Uterus (tissue), 4 donors: ENCODE data around the gene GPX7. TPM values are rescaled to one million over a fixed set of nuclear protein-coding genes. Genes with fewer than 3 reads are reported as not detected.

Source experiments
- DNase-seq, 2 donors: peaks; one replicate each; pipeline ENCODE4 v3.0.0-alpha.2; 2019 to 2020
- H3K27ac ChIP-seq, 2 donors: fragments of 200-600 bp; sonication (generic); 1 replicate in 1 of 2; 2 replicates in 1 of 2; pipeline ENCODE4 v1.5.1; 2016 to 2018
- H3K27me3 ChIP-seq, 2 donors: fragments of 200-600 bp; sonication (generic); one replicate each; pipeline ENCODE4 v1.5.1; 2018 to 2019; ENCODE audit warnings: control low read depth in 1 of 2
- H3K36me3 ChIP-seq, 2 donors: fragments of 200-600 bp; sonication (generic); one replicate each; pipeline ENCODE4 v1.5.1; 2019; ENCODE audit warnings: control low read depth in 1 of 2
- H3K4me1 ChIP-seq, 2 donors: fragments of 200-600 bp; sonication (generic); one replicate each; pipeline ENCODE4 v1.5.1; 2018 to 2019; ENCODE audit warnings: control low read depth in 1 of 2
- H3K4me3 ChIP-seq, 2 donors: fragments of 200-600 bp; sonication (generic); 1 replicate in 1 of 2; 2 replicates in 1 of 2; pipeline ENCODE4 v1.5.1; 2018 to 2019; ENCODE audit warnings: mild to moderate bottlenecking in 1 of 2
- H3K9me3 ChIP-seq, 2 donors: fragments of 200-600 bp; sonication (generic); one replicate each; pipeline ENCODE4 v1.5.1; 2019; ENCODE audit warnings: control low read depth in 1 of 2
- CTCF ChIP-seq, 4 experiments: fragments of 200-600 bp in 2 of 4; fragments of 450-650 bp in 2 of 4; sonication (generic) in 2 of 4; IDR thresholded peaks; one replicate each; pipeline ENCODE4 v1.5.1; 2016 to 2019; ENCODE audit warnings: antibody characterized with exemption in 4 of 4, mild to moderate bottlenecking in 2 of 4, moderate library complexity in 1 of 4
- POLR2A ChIP-seq, 2 donors: fragments of 450-650 bp; IDR thresholded peaks; one replicate each; pipeline ENCODE4 v1.6.1; 2016; ENCODE audit warnings: antibody characterized with exemption in 2 of 2, mild to moderate bottlenecking in 1 of 2, moderate library complexity in 1 of 2
- intact Hi-C: fragments of 100-400 bp; cut with DNase I; formaldehyde crosslinking; loops from one replicate; pipeline ENCODE4 v1.15.1; 2023; ENCODE audit warnings: low total_unique reads
- total RNA-seq, 4 donors: library from RNA; depleted of rRNA in 3 of 4; stranded (reverse); fragments of >200 nt in 3 of 4; gene quantifications; one replicate each; pipeline versions ENCODE4 v1.1.0 to v1.2.4, GENCODE V29; 2014 to 2023
- donor health status: DM: yes; HTN: yes; CAD: no.

Gene GPX7
- total RNA-seq, 4 donors from 2014 or later, result 1.8 to 125 (median 9.6) TPM

- TF ChIP-seq CTCF (IDR thresholded peaks at IDR 0.05), result no peak
- no peak for TF ChIP-seq POLR2A (IDR thresholded peaks at IDR 0.05)
- no peak overlapping the region for H3K4me3 ChIP-seq
Measured at GRCh38 chr1:52627028-52627427, 24.9 kb downstream of the GPX7 start.

GRCh38 chr1:52628614-52629324 lies 26.6 kb downstream of the GPX7 start:
- no peak for DNase-seq
- Histone ChIP-seq H3K36me3 (no peaks in the 10 kb centered on the region), H3K27me3 (peaks cover 0 to 5% of the 10 kb centered on the region in 2 donors), H3K4me3 (no peak overlapping the region), H3K9me3 (no peaks in the 10 kb centered on the region), H3K4me1 (peaks cover 0 to 4% of the 10 kb centered on the region in 2 donors), H3K27ac (no peak overlapping the region)
- TF ChIP-seq POLR2A (IDR thresholded peaks at IDR 0.05) (no peak), CTCF (IDR thresholded peaks at IDR 0.05) (no peak)
- intact Hi-C loops, result no loop called here

More at GRCh38 chr1:52627028-52627427, 24.9 kb downstream of the GPX7 start:
- no peak for DNase-seq
- H3K4me1 ChIP-seq, result no peaks in the 10 kb centered on the region
- H3K27me3 ChIP-seq, result no peaks in the 10 kb centered on the region
- H3K9me3 ChIP-seq, result peaks cover 0 to 5% of the 10 kb centered on the region in 2 donors
- no peak overlapping the region for H3K27ac ChIP-seq
- H3K36me3 ChIP-seq, result no peaks in the 10 kb centered on the region
- intact Hi-C loops, result no loop called here

- H3K4me1 ChIP-seq, result peaks cover 0 to 4% of the 10 kb centered on the region in 2 donors
- peaks cover 0 to 5% of the 10 kb centered on the region in 2 donors for H3K27me3 ChIP-seq
- H3K4me3 ChIP-seq, result no peak overlapping the region
- H3K27ac ChIP-seq, result no peak overlapping the region
- intact Hi-C loops, result no loop called here
- no peak for DNase-seq
- no peaks in the 10 kb centered on the region for H3K36me3 ChIP-seq
- no peak for TF ChIP-seq CTCF (IDR thresholded peaks at IDR 0.05)
- TF ChIP-seq POLR2A (IDR thresholded peaks at IDR 0.05), result no peak
- H3K9me3 ChIP-seq, result no peaks in the 10 kb centered on the region
Measured at GRCh38 chr1:52629325-52629643, 27.1 kb downstream of the GPX7 start.

GRCh38 chr1:52629667-52630066 lies 27.5 kb downstream of the GPX7 start:
- no peaks in the 10 kb centered on the region for H3K9me3 ChIP-seq
- H3K36me3 ChIP-seq, result no peaks in the 10 kb centered on the region
- H3K27me3 ChIP-seq, result peaks cover 0 to 5% of the 10 kb centered on the region in 2 donors
- no peak overlapping the region for H3K4me3 ChIP-seq
- H3K4me1 ChIP-seq, result peaks cover 0 to 4% of the 10 kb centered on the region in 2 donors
- no peak overlapping the region for H3K27ac ChIP-seq
- intact Hi-C loops, result no loop called here
- no peak for DNase-seq
- TF ChIP-seq CTCF (IDR thresholded peaks at IDR 0.05) (no peak), POLR2A (IDR thresholded peaks at IDR 0.05) (no peak)

DNA sequence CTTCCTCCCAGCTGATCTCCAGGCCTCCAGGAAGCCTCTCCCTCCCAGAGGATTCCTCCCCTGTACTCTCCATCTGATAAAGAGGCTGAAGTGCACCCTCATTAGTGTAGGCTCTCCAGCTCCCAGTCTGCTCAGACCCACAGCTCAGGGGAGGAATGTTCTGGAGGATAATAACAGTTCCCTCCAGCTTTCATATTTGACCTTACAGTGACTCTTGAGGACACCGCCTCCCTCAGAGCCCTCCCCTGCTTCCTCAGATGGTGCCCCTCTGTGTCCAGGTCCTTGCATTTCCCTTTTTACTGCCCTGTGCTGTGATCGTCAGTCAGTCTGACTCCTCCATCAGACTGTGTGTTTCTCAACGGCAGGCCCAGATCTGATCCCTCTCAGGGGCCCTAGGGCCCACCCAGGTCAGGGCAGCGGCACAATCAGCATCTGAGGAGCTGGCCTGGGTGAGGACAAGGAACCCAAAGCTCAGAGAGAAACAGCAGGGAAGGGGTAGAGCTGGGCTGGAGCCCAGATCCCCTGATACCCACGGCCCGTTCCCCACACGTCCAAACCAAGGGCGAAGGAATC lies 29.7 kb downstream of the GPX7 start:
- H3K4me3 ChIP-seq, result no peak overlapping the region

More for the DNA sequence above, 29.7 kb downstream of the GPX7 start:
- no peaks in the 10 kb centered on the region for H3K9me3 ChIP-seq
- TF ChIP-seq CTCF (IDR thresholded peaks at IDR 0.05) (no peak), POLR2A (IDR thresholded peaks at IDR 0.05) (no peak)
- no peak for DNase-seq
- peaks cover 0 to 4% of the 10 kb centered on the region in 2 donors for H3K4me1 ChIP-seq
- intact Hi-C loops, result no loop called here
- peaks cover 0 to 5% of the 10 kb centered on the region in 2 donors for H3K27me3 ChIP-seq
- H3K27ac ChIP-seq, result no peak overlapping the region
- no peaks in the 10 kb centered on the region for H3K36me3 ChIP-seq
